PC-9 (cell line): Measurements from ENCODE around the gene ST8SIA6. TPM values are rescaled to one million over a fixed set of nuclear protein-coding genes. Genes with fewer than 3 reads are reported as not detected.
"Not testable (repeated sequence)": the region's sequence is repeated elsewhere in the genome, so short reads cannot be mapped to it uniquely, and the experiment has no call there.

ENCODE experiments used
- BruUV-seq: library from RNA; stranded (reverse); fragments of 400-500 nt; replicated peaks from 2 replicates; lab custom pipeline; 2021; lab: Mats Ljungman, UMichigan
- CTCF ChIA-PET: fragments of 300-600 bp; sonication (Branson Sonifier 250); formaldehyde crosslinking; loops from one replicate; lab custom pipeline; 2022; ENCODE audit warnings: antibody characterized with exemption; lab: Charles Lee
- POLR2A ChIA-PET: fragments of 300-600 bp; sonication (Branson Sonifier 250); formaldehyde crosslinking; loops from one replicate; lab custom pipeline; 2022; ENCODE audit warnings: antibody characterized with exemption; ENCODE audit not compliant: unreplicated experiment; lab: Charles Lee
- DNase-seq, 2 experiments: peaks; one replicate each; pipeline versions ENCODE4 v3.0.0 to v3.0.0-alpha.2; 2015 to 2022; ENCODE audit warnings: mixed read lengths in 1 of 2
- H2AFZ ChIP-seq: fragments of 200-600 bp; sonication (generic); 2 replicates; pipeline ENCODE4 v1.8.1; 2017; ENCODE audit warnings: antibody characterized with exemption
- H3F3A ChIP-seq: fragments of 200-600 bp; sonication (generic); 2 replicates; pipeline ENCODE4 v1.8.1; 2017; ENCODE audit warnings: antibody characterized with exemption, mild to moderate bottlenecking, low read depth; ENCODE audit not compliant: insufficient read depth
- H3K27ac ChIP-seq: fragments of 200-600 bp; sonication (generic); 2 replicates; pipeline ENCODE4 v1.6.1; 2016; ENCODE audit warnings: mixed run types
- H3K27me3 ChIP-seq: fragments of 200-600 bp; sonication (generic); 2 replicates; pipeline ENCODE4 v1.6.1; 2016; ENCODE audit warnings: low read depth, mixed run types; ENCODE audit not compliant: insufficient read depth
- H3K36me3 ChIP-seq: fragments of 200-600 bp; sonication (generic); 2 replicates; pipeline ENCODE4 v1.6.1; 2016; ENCODE audit warnings: low read depth, mixed run types
- H3K4me1 ChIP-seq: fragments of 200-600 bp; sonication (generic); replicated peaks from 2 replicates; pipeline ENCODE4 v1.6.1; 2016; ENCODE audit warnings: mixed run types; ENCODE audit not compliant: insufficient read depth
- H3K4me2 ChIP-seq: fragments of 200-600 bp; sonication (generic); 2 replicates; pipeline ENCODE4 v1.6.1; 2017; ENCODE audit warnings: mixed run types
- H3K4me3 ChIP-seq: fragments of 200-600 bp; sonication (generic); 2 replicates; pipeline ENCODE4 v1.6.1; 2016; ENCODE audit warnings: mixed run types
- H3K79me2 ChIP-seq: fragments of 200-600 bp; sonication (generic); 2 replicates; pipeline ENCODE4 v1.6.1; 2017; ENCODE audit warnings: low read depth, mixed run types
- H3K9me2 ChIP-seq: fragments of 200-600 bp; sonication (generic); 2 replicates; pipeline ENCODE4 v1.8.1; 2017; ENCODE audit warnings: mild to moderate bottlenecking; ENCODE audit not compliant: insufficient read depth
- H3K9me3 ChIP-seq: fragments of 200-600 bp; sonication (generic); 2 replicates; pipeline ENCODE4 v1.8.1; 2016; ENCODE audit warnings: low read depth; ENCODE audit not compliant: insufficient read depth
- H4K20me1 ChIP-seq: fragments of 200-600 bp; sonication (generic); 2 replicates; pipeline ENCODE4 v1.8.1; 2017; ENCODE audit not compliant: insufficient read depth
- EZH2 ChIP-seq: fragments of 200-600 bp; sonication (generic); IDR thresholded peaks from 2 replicates; pipeline ENCODE4 v1.8.0; 2017; ENCODE audit warnings: antibody characterized with exemption, low read depth
- intact Hi-C: fragments of 100-400 bp; cut with micrococcal nuclease; formaldehyde crosslinking; loops from one replicate; pipeline ENCODE4 v1.10.0; 2022; ENCODE audit not compliant: unreplicated experiment
- total RNA-seq: library from RNA; stranded (reverse); gene quantifications from 2 replicates; pipeline ENCODE4 v1.2.3, GENCODE V29; 2021
- TF ChIP-seq, protein P1 (sequence below): fragments of 200-600 bp; sonication (generic); conservative IDR thresholded peaks from 2 replicates; pipeline ENCODE4 v1.6.1; 2017; ENCODE audit warnings: mixed run types, antibody characterized with exemption, mild to moderate bottlenecking, moderate library complexity

Gene ST8SIA6
- total RNA-seq, 1 experiment from 2014 or later, result 2.1 TPM

DNA sequence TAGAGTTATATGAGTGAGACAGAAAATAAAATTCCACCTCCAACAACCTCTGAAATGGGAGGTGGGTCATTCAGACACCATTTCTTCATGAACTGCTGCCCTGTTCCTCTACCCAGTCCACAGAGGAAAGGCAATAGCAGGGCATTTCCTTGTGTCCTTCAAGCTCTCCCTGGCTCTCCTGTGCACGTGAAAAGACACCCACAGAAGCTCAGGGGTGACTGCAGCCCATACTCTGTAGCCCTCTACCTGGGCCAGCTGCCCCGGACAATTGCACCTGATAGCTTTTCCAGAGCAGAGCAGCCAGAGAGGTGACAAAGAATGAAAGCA lies 10.0 kb downstream of the ST8SIA6 start:
- Histone ChIP-seq H3K4me3 (no peak overlapping the region), H3K4me2 (no peak overlapping the region), H3K27ac (no peak overlapping the region), H3K79me2 (no peaks in the 10 kb centered on the region), H3K9me3 (peaks cover 3% of the 10 kb centered on the region; the same call in 1 of the 2 replicates), H3K36me3 (no peaks in the 10 kb centered on the region), H3K27me3 (no peaks in the 10 kb centered on the region), H3K4me1 (peaks cover 20% of the 10 kb centered on the region; the same call in 1 of the 2 replicates), H2AFZ (no peak overlapping the region), H3F3A (no peaks in the 10 kb centered on the region), H3K9me2 (no peaks in the 10 kb centered on the region), H4K20me1 (no peaks in the 10 kb centered on the region)
- DNase-seq, result no peak
- no TSS peak for BruUV-seq
- ChIA-PET POLR2A (no interaction called here), CTCF (no interaction called here)
- intact Hi-C loops, result no loop called here
- TF ChIP-seq, protein P1, sequence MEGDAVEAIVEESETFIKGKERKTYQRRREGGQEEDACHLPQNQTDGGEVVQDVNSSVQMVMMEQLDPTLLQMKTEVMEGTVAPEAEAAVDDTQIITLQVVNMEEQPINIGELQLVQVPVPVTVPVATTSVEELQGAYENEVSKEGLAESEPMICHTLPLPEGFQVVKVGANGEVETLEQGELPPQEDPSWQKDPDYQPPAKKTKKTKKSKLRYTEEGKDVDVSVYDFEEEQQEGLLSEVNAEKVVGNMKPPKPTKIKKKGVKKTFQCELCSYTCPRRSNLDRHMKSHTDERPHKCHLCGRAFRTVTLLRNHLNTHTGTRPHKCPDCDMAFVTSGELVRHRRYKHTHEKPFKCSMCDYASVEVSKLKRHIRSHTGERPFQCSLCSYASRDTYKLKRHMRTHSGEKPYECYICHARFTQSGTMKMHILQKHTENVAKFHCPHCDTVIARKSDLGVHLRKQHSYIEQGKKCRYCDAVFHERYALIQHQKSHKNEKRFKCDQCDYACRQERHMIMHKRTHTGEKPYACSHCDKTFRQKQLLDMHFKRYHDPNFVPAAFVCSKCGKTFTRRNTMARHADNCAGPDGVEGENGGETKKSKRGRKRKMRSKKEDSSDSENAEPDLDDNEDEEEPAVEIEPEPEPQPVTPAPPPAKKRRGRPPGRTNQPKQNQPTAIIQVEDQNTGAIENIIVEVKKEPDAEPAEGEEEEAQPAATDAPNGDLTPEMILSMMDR, result no peak
- TF ChIP-seq EZH2, result no peak

DNA sequence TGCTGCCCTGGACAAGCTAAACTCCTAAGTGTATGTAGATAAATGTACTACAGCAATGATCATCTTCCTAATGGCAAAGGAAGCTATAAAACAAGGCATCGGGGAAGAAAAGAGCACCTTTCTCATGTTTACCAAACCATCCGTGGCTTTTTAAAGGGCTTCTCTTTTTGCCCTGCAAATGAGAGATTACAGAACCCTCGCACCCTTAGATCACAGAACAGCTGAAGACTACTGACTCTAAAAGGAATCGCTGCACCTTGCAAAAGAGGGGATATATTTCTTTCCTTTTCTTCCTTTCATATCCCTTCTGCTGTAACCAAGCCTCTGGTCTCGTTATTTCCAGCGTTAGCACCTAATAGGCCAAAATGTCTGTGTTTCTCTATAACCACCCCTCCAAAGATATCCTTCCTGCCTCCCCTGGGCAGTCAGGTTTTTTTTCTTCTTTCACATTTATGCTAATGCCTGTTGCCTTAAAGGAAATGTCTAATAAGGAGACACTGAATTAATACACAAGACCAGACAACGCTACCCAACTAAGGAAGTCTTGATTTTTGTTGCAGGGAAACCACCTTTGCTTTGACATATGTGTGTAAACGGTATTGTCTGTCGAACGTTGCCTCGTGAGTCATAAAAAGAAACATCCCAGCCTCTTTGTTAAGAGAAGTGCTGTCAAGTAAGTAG lies 10.5 kb downstream of the ST8SIA6 start:
- BruUV-seq, result no TSS peak
- intact Hi-C loops, result no loop called here
- H3K4me1 ChIP-seq, result peaks cover 20% of the 10 kb centered on the region; the same call in 1 of the 2 replicates
- no peak for DNase-seq
- H3K27me3 ChIP-seq, result no peaks in the 10 kb centered on the region
- TF ChIP-seq EZH2, result no peak
- TF ChIP-seq, protein P1, result no peak
- no peaks in the 10 kb centered on the region for H3K79me2 ChIP-seq
- H3F3A ChIP-seq, result no peaks in the 10 kb centered on the region
- H4K20me1 ChIP-seq, result no peaks in the 10 kb centered on the region
- H3K27ac ChIP-seq, result no peak overlapping the region
- H3K36me3 ChIP-seq, result no peaks in the 10 kb centered on the region
- H3K4me3 ChIP-seq, result no peak overlapping the region
- H3K9me3 ChIP-seq, result peaks cover 3% of the 10 kb centered on the region; the same call in 1 of the 2 replicates
- H2AFZ ChIP-seq, result no peak overlapping the region
- POLR2A ChIA-PET, result no interaction called here
- no peak overlapping the region for H3K4me2 ChIP-seq
- no peaks in the 10 kb centered on the region for H3K9me2 ChIP-seq
- CTCF ChIA-PET, result no interaction called here

DNA sequence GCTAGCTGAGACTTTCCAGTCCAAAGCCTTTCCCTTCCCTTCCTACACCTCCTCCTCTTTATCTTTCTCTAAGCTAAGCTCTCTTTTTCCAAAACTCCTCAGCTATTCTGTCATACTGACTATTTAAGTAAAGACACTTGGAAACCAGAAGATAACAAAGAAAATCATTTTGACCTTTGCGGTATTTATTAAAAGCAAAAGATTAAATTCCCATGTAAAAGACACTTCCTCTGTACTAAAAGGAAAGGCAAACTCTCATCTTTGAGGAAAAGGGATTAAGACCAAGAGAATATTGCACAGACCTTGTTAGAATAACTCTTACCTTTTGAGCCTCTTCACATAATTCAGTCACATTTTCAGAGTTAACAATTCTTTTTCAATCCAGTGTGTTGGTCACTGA lies 15.8 kb downstream of the ST8SIA6 start:
- TF ChIP-seq EZH2, result no peak
- TF ChIP-seq, protein P1, result no peak
- Histone ChIP-seq H2AFZ (no peak overlapping the region), H3F3A (no peaks in the 10 kb centered on the region), H3K9me2 (no peaks in the 10 kb centered on the region), H3K27ac (no peak overlapping the region), H3K4me2 (no peak overlapping the region), H4K20me1 (no peaks in the 10 kb centered on the region), H3K4me1 (no peaks in the 10 kb centered on the region), H3K9me3 (no peaks in the 10 kb centered on the region), H3K36me3 (no peaks in the 10 kb centered on the region), H3K4me3 (no peak overlapping the region), H3K27me3 (no peaks in the 10 kb centered on the region), H3K79me2 (no peaks in the 10 kb centered on the region)
- ChIA-PET CTCF (interaction anchor here (0.6 kb wide), 1 partner anchor 212 kb away, joined by 5 read pairs; no protein-coding TSS in a partner anchor), POLR2A (interaction anchor here (0.6 kb wide), 1 partner anchor 179 kb away, joined by 24 read pairs; the partner anchor contains the start of gene HACD1)
- DNase-seq, result no peak
- intact Hi-C loops, result loop anchor here (10.0 kb wide), 1 partner anchor 796 kb away; no protein-coding TSS in a partner anchor
- BruUV-seq, result no TSS peak

DNA sequence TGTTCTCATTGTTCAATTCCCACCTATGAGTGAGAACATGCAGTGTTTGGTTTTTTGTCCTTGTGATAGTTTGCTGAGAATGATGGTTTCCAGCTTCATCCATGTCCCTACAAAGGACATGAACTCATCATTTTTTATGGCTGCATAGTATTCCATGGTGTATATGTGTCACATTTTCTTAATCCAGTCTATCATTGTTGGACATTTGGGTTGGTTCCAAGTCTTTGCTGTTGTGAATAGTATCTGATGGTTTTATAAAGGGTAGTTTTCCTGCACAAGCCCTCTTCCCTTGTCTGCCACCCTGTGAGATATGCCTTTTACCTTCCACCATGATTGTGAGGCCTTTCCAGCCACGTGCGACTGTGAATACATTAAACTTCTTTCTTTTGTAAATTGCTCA lies 17.8 kb downstream of the ST8SIA6 start:
- H3K4me2 ChIP-seq, H3K4me1 ChIP-seq, DNase-seq, H3K27ac ChIP-seq, H3K27me3 ChIP-seq, H3F3A ChIP-seq, POLR2A ChIA-PET, H3K36me3 ChIP-seq, H3K4me3 ChIP-seq, CTCF ChIA-PET, BruUV-seq, H4K20me1 ChIP-seq, H2AFZ ChIP-seq, H3K9me3 ChIP-seq, H3K9me2 ChIP-seq, H3K79me2 ChIP-seq: not testable (repeated sequence)
- intact Hi-C loops, result loop anchor here (10.0 kb wide), 1 partner anchor 798 kb away; no protein-coding TSS in a partner anchor
